ENCODE results near the gene MKI67.

DNA sequence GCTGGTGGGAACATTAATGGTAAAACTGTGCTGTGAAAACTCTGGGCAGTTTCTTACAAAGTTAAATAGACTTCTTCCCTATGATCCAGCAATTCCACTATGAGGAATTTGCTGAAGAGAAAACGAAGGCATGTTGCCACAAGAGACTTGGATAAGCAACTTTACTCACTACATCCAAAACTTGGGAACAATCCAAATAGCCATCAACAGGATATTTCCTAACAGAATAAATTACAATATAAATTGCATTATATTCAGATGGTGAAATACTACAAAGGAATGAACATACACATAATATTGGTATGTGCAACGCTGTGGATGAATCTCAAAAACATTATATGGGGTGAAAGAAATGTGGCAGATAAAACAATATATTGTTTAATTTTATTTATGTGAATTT is 21.4 kb upstream of the MKI67 start:
- TF ChIP-seq POLR2A (IDR thresholded peaks at IDR 0.05) = no peak
- TF ChIP-seq, protein P1, sequence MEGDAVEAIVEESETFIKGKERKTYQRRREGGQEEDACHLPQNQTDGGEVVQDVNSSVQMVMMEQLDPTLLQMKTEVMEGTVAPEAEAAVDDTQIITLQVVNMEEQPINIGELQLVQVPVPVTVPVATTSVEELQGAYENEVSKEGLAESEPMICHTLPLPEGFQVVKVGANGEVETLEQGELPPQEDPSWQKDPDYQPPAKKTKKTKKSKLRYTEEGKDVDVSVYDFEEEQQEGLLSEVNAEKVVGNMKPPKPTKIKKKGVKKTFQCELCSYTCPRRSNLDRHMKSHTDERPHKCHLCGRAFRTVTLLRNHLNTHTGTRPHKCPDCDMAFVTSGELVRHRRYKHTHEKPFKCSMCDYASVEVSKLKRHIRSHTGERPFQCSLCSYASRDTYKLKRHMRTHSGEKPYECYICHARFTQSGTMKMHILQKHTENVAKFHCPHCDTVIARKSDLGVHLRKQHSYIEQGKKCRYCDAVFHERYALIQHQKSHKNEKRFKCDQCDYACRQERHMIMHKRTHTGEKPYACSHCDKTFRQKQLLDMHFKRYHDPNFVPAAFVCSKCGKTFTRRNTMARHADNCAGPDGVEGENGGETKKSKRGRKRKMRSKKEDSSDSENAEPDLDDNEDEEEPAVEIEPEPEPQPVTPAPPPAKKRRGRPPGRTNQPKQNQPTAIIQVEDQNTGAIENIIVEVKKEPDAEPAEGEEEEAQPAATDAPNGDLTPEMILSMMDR (IDR thresholded peaks at IDR 0.05) = no peak
